Hematopoietic multipotent progenitor cell treated with erythropoietin and hydrocortisone succinate and interleukin-3 and kit ligand, for 8 days (in vitro differentiated cells): Measurements from ENCODE around the gene LHFPL2.

ENCODE experiments used
- DNase-seq: peaks from one replicate; pipeline ENCODE4 v3.0.0-alpha.2; 2015

LHFPL2 gene

GRCh38 chr5:78613151-78613533 is 35.4 kb downstream of the LHFPL2 start:
- DNase-seq = no peak

- no peak for DNase-seq
Observed at GRCh38 chr5:78612227-78613150, 36.1 kb downstream of the LHFPL2 start.

- DNase-seq = no peak
Observed at GRCh38 chr5:78611126-78611605, 37.4 kb downstream of the LHFPL2 start.

GRCh38 chr5:78610636-78611035 is 37.9 kb downstream of the LHFPL2 start:
- DNase-seq = no peak

- no peak for DNase-seq
Observed at GRCh38 chr5:78610163-78610583, 38.4 kb downstream of the LHFPL2 start.

- DNase-seq = no peak
Observed at GRCh38 chr5:78607864-78608263, 40.7 kb downstream of the LHFPL2 start.

GRCh38 chr5:78606241-78606640 is 42.3 kb downstream of the LHFPL2 start:
- DNase-seq = no peak

GRCh38 chr5:78605611-78606010 is 43.0 kb downstream of the LHFPL2 start:
- no peak for DNase-seq

GRCh38 chr5:78604689-78605285 is 43.8 kb downstream of the LHFPL2 start:
- no peak for DNase-seq

GRCh38 chr5:78603636-78604175 is 44.9 kb downstream of the LHFPL2 start:
- DNase-seq = no peak

GRCh38 chr5:78602400-78602799 is 46.2 kb downstream of the LHFPL2 start:
- no peak for DNase-seq

GRCh38 chr5:78601559-78602314 is 46.8 kb downstream of the LHFPL2 start:
- DNase-seq = no peak

GRCh38 chr5:78600687-78601414 is 47.7 kb downstream of the LHFPL2 start:
- DNase-seq = no peak

- DNase-seq = no peak
Observed at GRCh38 chr5:78598973-78599372, 49.6 kb downstream of the LHFPL2 start.

GRCh38 chr5:78597974-78598371 is 50.6 kb downstream of the LHFPL2 start:
- no peak for DNase-seq

GRCh38 chr5:78597068-78597973 is 51.3 kb downstream of the LHFPL2 start:
- no peak for DNase-seq

- no peak for DNase-seq
Observed at GRCh38 chr5:78595458-78595921, 53.1 kb downstream of the LHFPL2 start.

- no peak for DNase-seq
Observed at GRCh38 chr5:78594610-78595457, 53.7 kb downstream of the LHFPL2 start.

GRCh38 chr5:78594021-78594420 is 54.6 kb downstream of the LHFPL2 start:
- DNase-seq = no peak

- DNase-seq = no peak
Observed at GRCh38 chr5:78593465-78593864, 55.1 kb downstream of the LHFPL2 start.
